Measurements from ENCODE around the gene NALCN.

The NALCN gene

GRCh38 chr13:101258509-101258908 lies 157.8 kb downstream of the NALCN start:
- Histone ChIP-seq H3K36me3 (ENCODE audit: control insufficient read depth, insufficient read depth, low read length) (no peaks in the 10 kb centered on the region), H3K27me3 (replicated peaks; ENCODE audit: control insufficient read depth, insufficient read depth, low read length) (no peaks in the 10 kb centered on the region), H3K4me3 (replicated peaks; ENCODE audit: low read depth, low read length) (no peak overlapping the region)
- DNase-seq (ENCODE audit: extremely low read depth, insufficient read length), result no peak
- TF ChIP-seq CTCF (IDR thresholded peaks at IDR 0.05; ENCODE audit: insufficient read depth, low read length, poor library complexity, severe bottlenecking), result no peak

- Histone ChIP-seq H3K27me3 (replicated peaks; ENCODE audit: control insufficient read depth, insufficient read depth, low read length) (no peaks in the 10 kb centered on the region), H3K4me3 (replicated peaks; ENCODE audit: low read depth, low read length) (no peak overlapping the region), H3K36me3 (ENCODE audit: control insufficient read depth, insufficient read depth, low read length) (no peaks in the 10 kb centered on the region)
- peak; percentile 13 for TF ChIP-seq CTCF (IDR thresholded peaks at IDR 0.05; ENCODE audit: insufficient read depth, low read length, poor library complexity, severe bottlenecking)
- DNase-seq (ENCODE audit: extremely low read depth, insufficient read length), result peak; percentile 59
Observed at GRCh38 chr13:101258071-101258470, 158.2 kb downstream of the NALCN start.

DNA sequence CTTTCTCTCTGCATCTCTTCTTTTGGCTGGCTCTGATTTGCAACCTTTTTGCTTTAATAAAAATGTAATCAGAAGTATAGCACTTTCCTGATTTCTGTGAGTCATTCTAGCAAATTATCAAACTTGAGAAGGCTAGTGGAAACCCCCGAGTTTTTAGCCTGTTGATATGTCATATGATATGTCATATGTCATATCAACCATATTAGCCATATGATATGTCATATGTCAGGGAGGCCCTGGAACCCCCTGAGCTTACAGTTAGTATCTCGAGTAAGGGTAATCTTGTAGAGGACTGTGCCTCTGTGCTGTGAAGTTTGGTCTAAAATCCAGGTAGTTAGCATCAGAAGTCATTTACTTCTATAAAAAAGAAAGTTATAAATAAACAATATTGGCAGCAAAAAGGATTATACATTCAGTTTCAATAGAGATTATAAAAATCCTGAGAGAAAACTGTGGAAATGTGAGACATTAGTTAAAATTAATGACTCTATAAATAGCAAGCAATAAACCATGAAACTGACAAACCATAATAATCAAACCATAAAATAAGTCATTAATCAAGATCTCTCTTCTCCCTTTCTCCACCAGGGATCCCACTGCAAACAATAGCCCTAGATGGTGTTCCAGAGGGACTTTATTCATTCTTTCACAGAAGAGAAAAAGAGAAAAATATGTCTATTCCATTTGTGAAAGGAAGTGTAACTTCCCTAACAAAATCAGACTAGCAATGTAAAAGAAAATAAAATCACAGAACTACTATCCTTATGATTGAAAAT lies 167.4 kb downstream of the NALCN start:
- Histone ChIP-seq H3K36me3 (ENCODE audit: control insufficient read depth, insufficient read depth, low read length) (no peaks in the 10 kb centered on the region), H3K27me3 (replicated peaks; ENCODE audit: control insufficient read depth, insufficient read depth, low read length) (no peaks in the 10 kb centered on the region), H3K4me3 (replicated peaks; ENCODE audit: low read depth, low read length) (no peak overlapping the region)
- DNase-seq (ENCODE audit: extremely low read depth, insufficient read length), result no peak
- no peak for TF ChIP-seq CTCF (IDR thresholded peaks at IDR 0.05; ENCODE audit: insufficient read depth, low read length, poor library complexity, severe bottlenecking)

- no peaks in the 10 kb centered on the region for H3K27me3 ChIP-seq (replicated peaks; ENCODE audit: control insufficient read depth, insufficient read depth, low read length)
- H3K36me3 ChIP-seq (ENCODE audit: control insufficient read depth, insufficient read depth, low read length), result no peaks in the 10 kb centered on the region
- no peak overlapping the region for H3K4me3 ChIP-seq (replicated peaks; ENCODE audit: low read depth, low read length)
- TF ChIP-seq CTCF (IDR thresholded peaks at IDR 0.05; ENCODE audit: insufficient read depth, low read length, poor library complexity, severe bottlenecking), result no peak
- no peak for DNase-seq (ENCODE audit: extremely low read depth, insufficient read length)
Observed at GRCh38 chr13:101242720-101243119, 173.6 kb downstream of the NALCN start.

- Histone ChIP-seq H3K4me3 (replicated peaks; ENCODE audit: low read depth, low read length) (no peak overlapping the region), H3K36me3 (ENCODE audit: control insufficient read depth, insufficient read depth, low read length) (no peaks in the 10 kb centered on the region), H3K27me3 (replicated peaks; ENCODE audit: control insufficient read depth, insufficient read depth, low read length) (no peaks in the 10 kb centered on the region)
- DNase-seq (ENCODE audit: extremely low read depth, insufficient read length), result no peak
- no peak for TF ChIP-seq CTCF (IDR thresholded peaks at IDR 0.05; ENCODE audit: insufficient read depth, low read length, poor library complexity, severe bottlenecking)
Observed at GRCh38 chr13:101238555-101238954, 177.8 kb downstream of the NALCN start.
